Stomach (tissue), 4 donors: ENCODE data around the gene ADAMTSL3.
"Not testable (repeated sequence)": the region's sequence is repeated elsewhere in the genome, so short reads cannot be mapped to it uniquely, and the experiment has no call there.

Experiments
- EP300 ChIP-seq: sonication (generic); formaldehyde crosslinking; IDR thresholded peaks from one replicate; pipeline ENCODE4 v1.6.1; 2017; ENCODE audit warnings: antibody characterized with exemption
- POLR2A ChIP-seq, 4 donors: fragments of 450-650 bp; IDR thresholded peaks; one replicate each; pipeline ENCODE4 v1.6.1; 2016; ENCODE audit warnings: antibody characterized with exemption in 4 of 4, control low read depth in 2 of 4, mild to moderate bottlenecking in 1 of 4, moderate library complexity in 1 of 4

DNA sequence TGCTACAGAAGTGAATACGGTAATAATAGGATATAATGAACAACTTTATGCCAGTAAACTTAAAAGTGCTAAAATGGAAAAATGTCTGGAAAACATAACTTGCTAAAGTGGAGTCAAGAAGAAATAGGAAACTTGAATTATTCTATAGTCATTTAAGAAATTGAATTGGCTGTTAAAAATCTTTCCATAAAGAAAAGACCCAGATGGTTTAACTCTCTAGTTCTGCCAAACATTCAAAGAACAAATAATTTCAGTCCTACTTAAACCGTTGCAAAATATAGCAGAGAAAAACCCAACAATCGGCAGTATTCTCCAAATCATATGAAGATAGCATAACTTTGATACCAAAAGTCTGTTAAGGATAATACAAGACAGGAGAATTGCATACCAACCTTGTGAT lies 432.1 kb downstream of the ADAMTSL3 start:
- not testable (repeated sequence) for TF ChIP-seq POLR2A (IDR thresholded peaks at IDR 0.05); EP300
